Measurements from ENCODE around the gene TTLL1.

TTLL1 gene

GRCh38 chr22:42993651-42994275 lies 95.4 kb downstream of the TTLL1 start:
- in situ Hi-C loops (cut with MboI; ENCODE audit: low pct_unique_long_range_greater_than_20kb, low sequenced_read_pairs, unreplicated experiment) = no loop called here
- no peak for DNase-seq (ENCODE audit: low spot score)
- TF ChIP-seq, protein P1, sequence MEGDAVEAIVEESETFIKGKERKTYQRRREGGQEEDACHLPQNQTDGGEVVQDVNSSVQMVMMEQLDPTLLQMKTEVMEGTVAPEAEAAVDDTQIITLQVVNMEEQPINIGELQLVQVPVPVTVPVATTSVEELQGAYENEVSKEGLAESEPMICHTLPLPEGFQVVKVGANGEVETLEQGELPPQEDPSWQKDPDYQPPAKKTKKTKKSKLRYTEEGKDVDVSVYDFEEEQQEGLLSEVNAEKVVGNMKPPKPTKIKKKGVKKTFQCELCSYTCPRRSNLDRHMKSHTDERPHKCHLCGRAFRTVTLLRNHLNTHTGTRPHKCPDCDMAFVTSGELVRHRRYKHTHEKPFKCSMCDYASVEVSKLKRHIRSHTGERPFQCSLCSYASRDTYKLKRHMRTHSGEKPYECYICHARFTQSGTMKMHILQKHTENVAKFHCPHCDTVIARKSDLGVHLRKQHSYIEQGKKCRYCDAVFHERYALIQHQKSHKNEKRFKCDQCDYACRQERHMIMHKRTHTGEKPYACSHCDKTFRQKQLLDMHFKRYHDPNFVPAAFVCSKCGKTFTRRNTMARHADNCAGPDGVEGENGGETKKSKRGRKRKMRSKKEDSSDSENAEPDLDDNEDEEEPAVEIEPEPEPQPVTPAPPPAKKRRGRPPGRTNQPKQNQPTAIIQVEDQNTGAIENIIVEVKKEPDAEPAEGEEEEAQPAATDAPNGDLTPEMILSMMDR (IDR thresholded peaks at IDR 0.05; ENCODE audit: extremely low read depth, insufficient read depth, missing control alignments) = no peak

- in situ Hi-C loops (cut with MboI; ENCODE audit: low pct_unique_long_range_greater_than_20kb, low sequenced_read_pairs, unreplicated experiment) = no loop called here
- TF ChIP-seq, protein P1 (IDR thresholded peaks at IDR 0.05; ENCODE audit: extremely low read depth, insufficient read depth, missing control alignments) = no peak
- DNase-seq (ENCODE audit: low spot score) = no peak
Observed at GRCh38 chr22:42992886-42993479, 96.2 kb downstream of the TTLL1 start.

- TF ChIP-seq, protein P1 (IDR thresholded peaks at IDR 0.05; ENCODE audit: extremely low read depth, insufficient read depth, missing control alignments) = no peak
- no peak for DNase-seq (ENCODE audit: low spot score)
- in situ Hi-C loops (cut with MboI; ENCODE audit: low pct_unique_long_range_greater_than_20kb, low sequenced_read_pairs, unreplicated experiment) = no loop called here
Observed at GRCh38 chr22:42992092-42992491, 97.1 kb downstream of the TTLL1 start.

- in situ Hi-C loops (cut with MboI; ENCODE audit: low pct_unique_long_range_greater_than_20kb, low sequenced_read_pairs, unreplicated experiment) = no loop called here
- TF ChIP-seq, protein P1 (IDR thresholded peaks at IDR 0.05; ENCODE audit: extremely low read depth, insufficient read depth, missing control alignments) = no peak
- DNase-seq (ENCODE audit: low spot score) = no peak
Observed at GRCh38 chr22:42991010-42991651, 98.1 kb downstream of the TTLL1 start.

GRCh38 chr22:42990131-42990838 lies 98.9 kb downstream of the TTLL1 start:
- no peak for DNase-seq (ENCODE audit: low spot score)
- TF ChIP-seq, protein P1 (IDR thresholded peaks at IDR 0.05; ENCODE audit: extremely low read depth, insufficient read depth, missing control alignments) = peak; percentile 9
- in situ Hi-C loops (cut with MboI; ENCODE audit: low pct_unique_long_range_greater_than_20kb, low sequenced_read_pairs, unreplicated experiment) = no loop called here
